Activated T-cell treated with anti-CD3 and anti-CD28 coated beads, Interleukin-2, amount 50 U/mL, for 72 hours (primary cell): ENCODE data around the gene SPRED3. TPM values are rescaled to one million over a fixed set of nuclear protein-coding genes. Genes with fewer than 3 reads are reported as not detected.

Source experiments
- ATAC-seq, 2 donors: fragments of 150-1000 bp; cut with Tn5 transposase; replicated peaks in 1 of 2; 2 replicates each; pipeline ENCODE4 v1.10.0; 2021; ENCODE audit warnings: moderate library complexity in 2 of 2, mild to moderate bottlenecking in 1 of 2
- DNase-seq, 2 donors: peaks; one replicate each; pipeline ENCODE4 v3.0.0; 2021 to 2022; ENCODE audit warnings: mixed read lengths in 1 of 2
- H3K27ac Mint-ChIP-seq: one replicate; pipeline ENCODE4 v1.8.0; 2022; ENCODE audit warnings: mild to moderate bottlenecking, moderate library complexity, mixed read lengths
- H3K27me3 Mint-ChIP-seq: one replicate; pipeline ENCODE4 v1.8.0; 2022; ENCODE audit warnings: low read depth, mixed read lengths
- H3K36me3 Mint-ChIP-seq, 2 donors: one replicate each; pipeline ENCODE4 v1.8.0; 2022; ENCODE audit warnings: mixed read lengths in 2 of 2, mild to moderate bottlenecking in 1 of 2; ENCODE audit not compliant: insufficient read depth in 2 of 2
- H3K4me1 Mint-ChIP-seq: one replicate; pipeline ENCODE4 v1.8.0; 2022; ENCODE audit warnings: low read depth, mixed read lengths
- H3K4me3 Mint-ChIP-seq, 2 donors: one replicate each; pipeline ENCODE4 v1.8.0; 2022; ENCODE audit warnings: mild to moderate bottlenecking in 2 of 2, mixed read lengths in 2 of 2, moderate library complexity in 2 of 2
- H3K9me3 Mint-ChIP-seq, 2 donors: one replicate each; pipeline ENCODE4 v1.8.0; 2022; ENCODE audit warnings: mixed read lengths in 2 of 2
- total RNA-seq, 2 donors: library from RNA; stranded (reverse); gene quantifications; one replicate each; pipeline ENCODE4 v1.2.3, GENCODE V29; 2022

Gene SPRED3
- total RNA-seq, 2 donors from 2014 or later: 1.7 to 4.2 TPM

DNA sequence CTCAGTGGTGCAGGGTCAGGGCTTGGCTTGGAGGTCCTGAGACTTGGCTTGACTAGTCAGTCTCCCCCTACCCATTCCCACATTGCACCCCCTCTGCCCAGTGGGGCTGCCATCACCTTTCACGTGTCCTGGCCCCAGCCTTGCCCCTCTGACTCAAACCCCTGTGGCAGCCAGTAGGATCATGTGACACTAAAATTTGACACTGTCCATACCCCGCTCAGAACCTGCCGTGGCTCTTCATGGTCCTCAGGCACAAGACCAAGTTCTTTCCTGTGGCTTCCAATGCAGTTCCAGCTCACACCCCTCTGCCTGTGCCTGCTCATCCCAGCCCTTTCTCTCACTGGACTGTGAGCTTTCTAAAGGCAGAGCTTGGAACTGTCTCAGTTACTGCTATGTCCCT is 11.9 kb upstream of the SPRED3 start:
- peak overlapping the region; percentile 61 to 94 for H3K4me3 Mint-ChIP-seq
- no peaks in the 10 kb centered on the region for H3K9me3 Mint-ChIP-seq
- peaks cover 19 to 24% of the 10 kb centered on the region in 2 donors for H3K36me3 Mint-ChIP-seq
- H3K27me3 Mint-ChIP-seq: no peaks in the 10 kb centered on the region
- no peak for ATAC-seq
- H3K4me1 Mint-ChIP-seq: peaks cover 44% of the 10 kb centered on the region
- peak overlapping the region; percentile 83 for H3K27ac Mint-ChIP-seq
- DNase-seq: no peak

DNA sequence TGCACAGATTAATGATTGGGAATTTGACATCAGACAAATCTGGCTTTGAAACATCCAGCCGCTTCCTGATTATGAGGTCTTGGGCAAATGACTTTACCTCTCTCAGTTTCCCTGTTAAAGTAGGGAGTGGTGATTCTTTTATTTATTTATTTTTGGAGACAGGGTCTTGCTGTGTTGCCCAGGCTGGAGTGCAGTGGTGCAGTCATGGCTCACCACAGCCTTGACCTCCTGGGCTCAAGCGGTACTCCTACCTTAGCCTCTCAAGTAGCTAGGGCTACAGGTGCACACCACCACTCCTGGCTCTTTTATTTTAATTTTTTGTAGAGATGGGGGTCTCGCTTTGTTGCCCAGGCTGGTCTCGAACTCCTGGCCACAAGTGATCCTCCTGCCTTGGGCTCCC is 11.4 kb upstream of the SPRED3 start:
- Mint-ChIP-seq H3K36me3 (peaks cover 20 to 26% of the 10 kb centered on the region in 2 donors), H3K4me1 (peaks cover 44% of the 10 kb centered on the region), H3K27ac (no peak overlapping the region)

DNA sequence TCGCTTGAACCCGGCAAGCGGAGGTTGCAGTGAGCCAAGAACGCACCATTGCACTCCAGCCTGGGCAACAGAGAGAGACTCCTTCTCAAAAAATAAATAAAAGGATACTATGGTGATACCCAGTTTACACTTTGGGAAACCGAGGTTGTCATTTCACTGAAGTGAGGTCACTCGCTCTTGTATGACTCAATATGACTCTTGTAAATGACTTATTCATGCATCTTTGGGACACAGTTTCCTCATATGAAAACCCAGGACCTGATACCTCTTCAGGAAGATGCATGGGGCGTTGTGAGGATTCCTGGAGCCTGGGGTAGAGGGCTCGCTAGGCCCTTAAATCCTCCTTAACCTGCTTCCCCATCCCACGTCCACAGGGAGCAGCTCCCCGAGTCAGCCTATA is 9.6 kb upstream of the SPRED3 start:
- Mint-ChIP-seq H3K4me3 (no peak overlapping the region), H3K36me3 (peaks cover 21 to 36% of the 10 kb centered on the region in 2 donors), H3K9me3 (no peaks in the 10 kb centered on the region), H3K4me1 (peaks cover 44% of the 10 kb centered on the region), H3K27me3 (no peaks in the 10 kb centered on the region), H3K27ac (no peak overlapping the region)
- no peak for DNase-seq
- ATAC-seq: no peak

More for the DNA sequence above, 11.4 kb upstream of the SPRED3 start:
- no peak for DNase-seq
- no peak for ATAC-seq
- H3K4me3 Mint-ChIP-seq: peak overlapping the region; percentile 61 to 94
- no peaks in the 10 kb centered on the region for H3K9me3 Mint-ChIP-seq
- H3K27me3 Mint-ChIP-seq: no peaks in the 10 kb centered on the region

DNA sequence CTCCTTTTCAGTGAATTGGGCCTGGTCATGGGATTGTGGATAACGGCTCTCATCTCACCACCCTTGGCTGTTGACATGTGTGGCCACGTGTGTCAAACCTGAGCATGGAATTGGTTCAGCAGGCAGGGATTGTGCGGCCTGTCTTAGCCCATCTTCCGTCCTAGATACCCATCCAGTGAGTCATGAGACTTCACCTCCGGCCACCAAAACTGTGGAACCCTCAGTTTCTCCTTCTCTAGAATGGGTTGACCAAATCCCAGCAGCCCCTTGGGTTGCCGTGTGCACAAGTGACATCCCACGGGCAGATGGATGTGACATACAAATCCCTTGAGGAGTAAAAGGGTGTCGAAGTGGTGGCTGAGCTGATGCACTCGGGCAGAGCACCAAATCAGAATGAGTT is 7.4 kb upstream of the SPRED3 start:
- no peak overlapping the region for H3K4me3 Mint-ChIP-seq
- peaks cover 13 to 35% of the 10 kb centered on the region in 2 donors for H3K36me3 Mint-ChIP-seq
- ATAC-seq (no peak), DNase-seq (no peak)
- no peaks in the 10 kb centered on the region for H3K27me3 Mint-ChIP-seq
- H3K9me3 Mint-ChIP-seq: no peaks in the 10 kb centered on the region
- peaks cover 25% of the 10 kb centered on the region for H3K4me1 Mint-ChIP-seq
- no peak overlapping the region for H3K27ac Mint-ChIP-seq

- DNase-seq: no peak
- H3K4me3 Mint-ChIP-seq: no peak overlapping the region
- H3K4me1 Mint-ChIP-seq: peaks cover 24% of the 10 kb centered on the region
- no peak for ATAC-seq
- H3K27me3 Mint-ChIP-seq: no peaks in the 10 kb centered on the region
- no peak overlapping the region for H3K27ac Mint-ChIP-seq
- H3K9me3 Mint-ChIP-seq: no peaks in the 10 kb centered on the region
- peaks cover 9 to 28% of the 10 kb centered on the region in 2 donors for H3K36me3 Mint-ChIP-seq
Observed at GRCh38 chr19:38383184-38383583, 5.3 kb upstream of the SPRED3 start.

GRCh38 chr19:38383743-38384142 is 4.8 kb upstream of the SPRED3 start:
- peaks cover 9 to 28% of the 10 kb centered on the region in 2 donors for H3K36me3 Mint-ChIP-seq
- peaks cover 21% of the 10 kb centered on the region for H3K4me1 Mint-ChIP-seq
- peak overlapping the region; percentile 57 for H3K27ac Mint-ChIP-seq
- ATAC-seq: no peak
- no peak overlapping the region for H3K4me3 Mint-ChIP-seq
- no peak for DNase-seq
- no peaks in the 10 kb centered on the region for H3K9me3 Mint-ChIP-seq
- no peaks in the 10 kb centered on the region for H3K27me3 Mint-ChIP-seq

- Mint-ChIP-seq H3K4me3 (no peak overlapping the region), H3K9me3 (no peaks in the 10 kb centered on the region), H3K36me3 (peaks cover 8 to 24% of the 10 kb centered on the region in 2 donors), H3K4me1 (peaks cover 14% of the 10 kb centered on the region), H3K27me3 (peaks cover under 1% of the 10 kb centered on the region), H3K27ac (no peak overlapping the region)
- DNase-seq (no peak), ATAC-seq (no peak)
Observed at GRCh38 chr19:38384209-38385027, 4.1 kb upstream of the SPRED3 start.

DNA sequence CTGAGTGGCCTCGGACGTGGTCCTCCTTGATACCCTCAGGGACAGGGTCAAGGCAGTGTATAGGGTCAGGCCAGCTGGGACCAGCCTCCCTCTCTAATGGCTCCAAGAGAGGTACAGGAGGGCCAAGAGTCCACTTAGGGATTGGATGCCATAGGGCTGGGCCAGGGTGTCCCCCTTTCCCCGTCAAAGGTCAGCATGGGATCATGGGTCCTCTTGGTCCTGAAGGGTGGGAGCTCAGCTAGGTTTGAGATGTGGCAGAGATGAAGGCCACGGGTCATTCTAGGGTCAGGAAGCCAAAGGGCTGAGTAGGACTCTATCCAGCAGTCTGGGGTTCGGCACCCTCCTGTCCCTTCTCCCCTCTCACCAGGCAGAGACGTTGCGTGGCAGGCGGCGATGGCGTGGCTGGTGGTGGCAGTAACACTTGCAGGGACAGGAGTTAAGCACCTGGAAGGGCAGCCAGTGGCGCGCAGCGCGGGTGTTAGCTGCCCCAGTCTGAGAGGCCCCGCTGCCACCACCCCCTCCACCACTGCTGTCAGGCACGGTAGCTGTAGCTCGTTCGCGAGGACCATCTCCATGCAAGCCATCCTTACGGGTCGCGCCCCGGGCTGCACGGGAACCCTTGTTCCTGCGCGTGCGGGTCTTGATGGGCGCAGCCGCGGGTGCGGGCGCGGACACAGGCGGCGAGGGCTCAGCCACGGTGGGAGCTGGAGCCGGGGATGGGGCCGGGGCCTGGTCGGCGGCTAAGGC is 3.3 kb upstream of the SPRED3 start:
- ATAC-seq (no peak), DNase-seq (no peak)
- H3K36me3 Mint-ChIP-seq: peaks cover 5 to 20% of the 10 kb centered on the region in 2 donors
- H3K4me1 Mint-ChIP-seq: peaks cover 17% of the 10 kb centered on the region
- peaks cover 8% of the 10 kb centered on the region for H3K27me3 Mint-ChIP-seq
- no peak overlapping the region for H3K4me3 Mint-ChIP-seq
- H3K9me3 Mint-ChIP-seq: no peaks in the 10 kb centered on the region
- H3K27ac Mint-ChIP-seq: no peak overlapping the region

GRCh38 chr19:38385804-38386257 is 2.7 kb upstream of the SPRED3 start:
- peaks cover 12% of the 10 kb centered on the region for H3K27me3 Mint-ChIP-seq
- H3K27ac Mint-ChIP-seq: no peak overlapping the region
- ATAC-seq: no peak
- H3K4me3 Mint-ChIP-seq: no peak overlapping the region
- H3K36me3 Mint-ChIP-seq: peaks cover 3 to 19% of the 10 kb centered on the region in 2 donors
- H3K4me1 Mint-ChIP-seq: peaks cover 17% of the 10 kb centered on the region
- DNase-seq: no peak
- H3K9me3 Mint-ChIP-seq: no peaks in the 10 kb centered on the region

DNA sequence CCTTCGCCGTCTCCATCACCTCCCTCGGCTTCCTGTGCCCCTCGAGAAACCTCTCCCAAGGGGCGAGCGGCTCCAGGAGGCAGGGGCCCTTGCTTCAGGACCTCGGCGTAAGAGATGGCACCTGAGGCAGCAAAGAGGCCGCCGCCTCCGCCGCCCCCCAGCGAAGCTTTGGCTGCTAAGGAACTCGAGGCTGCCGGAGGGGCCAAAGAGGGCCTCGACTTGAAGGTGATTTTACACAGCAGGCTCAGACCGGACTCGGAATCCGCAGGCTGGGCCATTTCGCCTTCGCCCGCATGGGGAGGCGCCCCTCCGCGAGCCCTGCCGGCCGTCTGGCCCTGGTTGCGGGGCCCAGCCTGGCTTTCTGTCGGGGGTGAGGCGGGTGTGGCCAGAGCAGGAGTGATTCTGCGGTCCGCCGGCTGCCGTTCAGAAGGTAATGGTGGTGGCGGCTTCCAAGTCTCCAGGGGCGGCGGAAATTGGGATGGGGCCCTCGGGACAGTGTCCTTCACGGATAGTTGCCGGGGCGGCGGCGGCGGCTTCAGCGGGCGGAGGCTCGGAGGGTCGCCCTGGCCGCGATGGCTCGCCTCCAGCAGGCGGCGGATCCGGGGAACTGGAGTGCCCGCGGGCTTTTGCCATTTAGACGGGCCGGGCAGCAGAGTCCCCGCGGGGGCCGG is 2.1 kb upstream of the SPRED3 start:
- Mint-ChIP-seq H3K36me3 (peaks cover 3 to 19% of the 10 kb centered on the region in 2 donors), H3K4me3 (peak overlapping the region in 1 of 2 donors; percentile 10), H3K27ac (no peak overlapping the region), H3K9me3 (no peaks in the 10 kb centered on the region), H3K4me1 (peaks cover 17% of the 10 kb centered on the region), H3K27me3 (peaks cover 18% of the 10 kb centered on the region)
- DNase-seq (no peak), ATAC-seq (no peak)

- no peaks in the 10 kb centered on the region for H3K9me3 Mint-ChIP-seq
- peaks cover 1 to 16% of the 10 kb centered on the region in 2 donors for H3K36me3 Mint-ChIP-seq
- H3K27ac Mint-ChIP-seq: no peak overlapping the region
- H3K4me1 Mint-ChIP-seq: peaks cover 17% of the 10 kb centered on the region
- ATAC-seq (no peak), DNase-seq (no peak)
- peaks cover 21% of the 10 kb centered on the region for H3K27me3 Mint-ChIP-seq
- peak overlapping the region; percentile 96 to 98 for H3K4me3 Mint-ChIP-seq
Observed at GRCh38 chr19:38386971-38387549, 1.4 kb upstream of the SPRED3 start.

DNA sequence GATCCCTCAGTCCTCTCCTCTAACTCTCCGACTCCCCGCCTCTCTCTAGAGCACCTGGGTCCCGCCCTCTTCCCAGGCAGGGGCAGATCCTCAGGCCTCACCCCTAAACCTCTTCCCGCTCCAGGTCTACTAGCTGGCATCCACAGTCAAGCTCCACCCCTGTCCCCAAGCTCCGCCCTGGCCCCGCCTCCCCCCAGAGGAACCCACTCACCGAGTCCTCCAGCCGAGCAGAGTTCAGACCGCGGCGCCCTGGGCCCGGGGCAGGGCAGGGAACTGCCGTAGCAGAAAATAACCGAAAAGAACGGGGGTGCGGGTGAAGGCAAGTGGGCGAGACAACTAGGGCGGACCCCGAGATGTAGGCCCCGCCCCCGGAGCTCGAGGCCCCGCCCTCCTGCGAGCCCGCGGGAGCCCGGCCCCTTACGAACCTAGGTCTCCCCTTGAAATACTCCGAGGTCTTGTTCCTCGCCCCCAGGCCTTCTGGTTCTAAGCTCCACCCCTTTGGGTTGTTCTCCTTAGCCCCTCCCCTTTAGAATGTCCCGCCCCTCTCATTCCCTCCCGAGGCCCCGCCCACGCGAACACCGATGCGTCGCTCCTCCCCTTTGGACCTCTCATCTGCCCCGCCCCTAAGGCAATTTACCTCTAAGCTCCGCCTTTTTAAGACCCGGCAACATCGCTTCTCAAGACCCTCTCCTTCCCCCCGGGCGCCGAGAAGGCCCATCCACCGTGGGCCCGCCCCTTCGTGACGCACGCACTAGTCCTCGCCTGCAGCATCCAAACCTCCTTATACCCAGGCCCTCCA is 748 bp upstream of the SPRED3 start, which contains the start of gene GGN:
Gene GGN (minus strand): TSS at position 485 of the 799 bp plus-strand sequence. CDS start 773 bp downstream, outside the sequence.
- peak within 1 kb of the TSS; percentile 88 for H3K27ac Mint-ChIP-seq
- H3K4me3 Mint-ChIP-seq: peak within 1 kb of the TSS; percentile 96 to 98
- DNase-seq (peak; percentile 92 to 94), ATAC-seq (peak; percentile 80 to 82)
- peaks cover 21% of the 10 kb centered on the region for H3K4me1 Mint-ChIP-seq
- peaks cover 1 to 12% of the 10 kb centered on the region in 2 donors for H3K36me3 Mint-ChIP-seq
- H3K27me3 Mint-ChIP-seq: peaks cover 21% of the 10 kb centered on the region
- H3K9me3 Mint-ChIP-seq: no peaks in the 10 kb centered on the region
